Transverse colon (tissue), 4 donors: ENCODE data around the gene GALNT18. TPM values are rescaled to one million over a fixed set of nuclear protein-coding genes. Genes with fewer than 3 reads are reported as not detected.

Source experiments
- DNase-seq: peaks from one replicate; pipeline ENCODE4 v3.0.0-alpha.2; 2019
- H3K27ac ChIP-seq, 4 donors: fragments of 200-600 bp; sonication (generic); 2 replicates each; pipeline ENCODE4 v1.5.1; 2016 to 2018; ENCODE audit warnings: inconsistent platforms in 4 of 4
- H3K27me3 ChIP-seq: fragments of 200-600 bp; sonication (generic); 2 replicates; pipeline ENCODE4 v1.5.1; 2017; ENCODE audit warnings: inconsistent platforms
- H3K36me3 ChIP-seq, 4 donors: fragments of 200-600 bp; sonication (generic); 2 replicates each; pipeline ENCODE4 v1.5.1; 2017 to 2019; ENCODE audit warnings: inconsistent platforms in 4 of 4
- H3K4me1 ChIP-seq, 4 donors: fragments of 200-600 bp; sonication (generic); 2 replicates each; pipeline ENCODE4 v1.5.1; 2017 to 2020; ENCODE audit warnings: inconsistent platforms in 4 of 4
- H3K4me3 ChIP-seq, 4 donors: fragments of 200-600 bp; sonication (generic); 1 replicate in 1 of 4; 2 replicates in 3 of 4; pipeline versions ENCODE4 v1.5.1 to v1.6.1; 2017 to 2019; ENCODE audit warnings: inconsistent platforms in 4 of 4
- H3K9me3 ChIP-seq, 2 donors: fragments of 200-600 bp; sonication (generic); 2 replicates each; pipeline ENCODE4 v1.5.1; 2017 to 2019; ENCODE audit warnings: inconsistent platforms in 2 of 2
- EP300 ChIP-seq: sonication (generic); formaldehyde crosslinking; IDR thresholded peaks from one replicate; pipeline ENCODE4 v1.6.1; 2017; ENCODE audit warnings: antibody characterized with exemption, low read depth
- POLR2A ChIP-seq: fragments of 450-650 bp; IDR thresholded peaks from one replicate; pipeline ENCODE4 v1.6.1; 2016; ENCODE audit warnings: antibody characterized with exemption, mild to moderate bottlenecking, moderate library complexity
- POLR2AphosphoS5 ChIP-seq, 3 donors: sonication (generic); formaldehyde crosslinking; IDR thresholded peaks; one replicate each; pipeline ENCODE4 v1.6.1; 2016; ENCODE audit warnings: antibody characterized with exemption in 3 of 3
- WGBS, 2 donors: methylation state at CpG; one replicate each; pipeline ENCODE4 v1.1.5; 2018; ENCODE audit warnings: low coverage in 1 of 2; 5-methylcytosine and 5-hydroxymethylcytosine counted together
- in situ Hi-C, 4 donors: fragments of 200-750 bp; cut with MboI; loops; one replicate each; pipeline versions ENCODE4 v1.15.0 to v1.15.1; 2017; ENCODE audit warnings: low sequenced_read_pairs in 3 of 4, low pct_ligation_motif_present in 1 of 4, low pct_unique_long_range_greater_than_20kb in 1 of 4
- intact Hi-C: fragments of 100-400 bp; cut with DNase I; formaldehyde crosslinking; loops from one replicate; pipeline ENCODE4 v1.15.1; 2023; ENCODE audit warnings: low total_unique reads
- total RNA-seq, 4 donors: library from RNA; depleted of rRNA; stranded (reverse); fragments of >200 nt; gene quantifications; one replicate each; pipeline ENCODE4 v1.1.0, GENCODE V29; 2016
- TF ChIP-seq, protein P1 (sequence below), 5 experiments: fragments of 200-600 bp in 3 of 5; fragments of 450-650 bp in 2 of 5; sonication (generic) in 3 of 5; IDR thresholded peaks; 1 replicate in 2 of 5; 2 replicates in 3 of 5; pipeline ENCODE4 v1.5.1; 2016 to 2017; ENCODE audit warnings: antibody characterized with exemption in 5 of 5, inconsistent platforms in 3 of 5, mild to moderate bottlenecking in 2 of 5, moderate library complexity in 1 of 5

The GALNT18 gene
- total RNA-seq, 4 donors from 2014 or later = 5.6 to 22.1 (median 8.4) TPM

DNA sequence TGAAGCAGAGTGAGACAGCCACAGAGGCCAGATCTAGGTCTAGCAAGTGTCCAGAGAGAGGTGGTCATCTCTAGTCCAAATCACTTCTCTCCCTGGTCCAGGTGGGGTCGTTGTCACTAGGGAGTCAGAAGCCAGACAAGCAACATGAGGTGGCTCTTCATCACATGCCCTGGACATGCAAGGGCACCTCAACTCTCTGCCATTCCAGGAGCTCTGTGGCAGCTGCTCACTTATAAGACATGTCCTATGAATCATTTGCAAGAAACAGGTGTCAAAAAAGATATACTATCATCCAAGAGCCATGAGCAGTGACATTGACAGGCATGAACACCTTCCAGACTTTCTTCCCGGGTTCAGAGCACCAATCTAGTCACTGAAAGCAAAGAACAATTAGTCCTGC lies 130.8 kb downstream of the GALNT18 start:
- Histone ChIP-seq H3K27ac (no peak overlapping the region), H3K27me3 (no peaks in the 10 kb centered on the region), H3K4me1 (peaks cover 0 to 8% (median 0%) of the 10 kb centered on the region in 4 donors), H3K36me3 (no peaks in the 10 kb centered on the region), H3K4me3 (no peak overlapping the region), H3K9me3 (no peaks in the 10 kb centered on the region)
- WGBS, 2 donors = 43 to 65% methylated on average over 1 to 2 of the region's 2 CpGs
- TF ChIP-seq POLR2A (no peak), EP300 (no peak), POLR2AphosphoS5 (IDR thresholded peaks at IDR 0.05) (no peak)
- TF ChIP-seq, protein P1, sequence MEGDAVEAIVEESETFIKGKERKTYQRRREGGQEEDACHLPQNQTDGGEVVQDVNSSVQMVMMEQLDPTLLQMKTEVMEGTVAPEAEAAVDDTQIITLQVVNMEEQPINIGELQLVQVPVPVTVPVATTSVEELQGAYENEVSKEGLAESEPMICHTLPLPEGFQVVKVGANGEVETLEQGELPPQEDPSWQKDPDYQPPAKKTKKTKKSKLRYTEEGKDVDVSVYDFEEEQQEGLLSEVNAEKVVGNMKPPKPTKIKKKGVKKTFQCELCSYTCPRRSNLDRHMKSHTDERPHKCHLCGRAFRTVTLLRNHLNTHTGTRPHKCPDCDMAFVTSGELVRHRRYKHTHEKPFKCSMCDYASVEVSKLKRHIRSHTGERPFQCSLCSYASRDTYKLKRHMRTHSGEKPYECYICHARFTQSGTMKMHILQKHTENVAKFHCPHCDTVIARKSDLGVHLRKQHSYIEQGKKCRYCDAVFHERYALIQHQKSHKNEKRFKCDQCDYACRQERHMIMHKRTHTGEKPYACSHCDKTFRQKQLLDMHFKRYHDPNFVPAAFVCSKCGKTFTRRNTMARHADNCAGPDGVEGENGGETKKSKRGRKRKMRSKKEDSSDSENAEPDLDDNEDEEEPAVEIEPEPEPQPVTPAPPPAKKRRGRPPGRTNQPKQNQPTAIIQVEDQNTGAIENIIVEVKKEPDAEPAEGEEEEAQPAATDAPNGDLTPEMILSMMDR (IDR thresholded peaks at IDR 0.05) = no peak
- intact Hi-C loops (no loop called here), in situ Hi-C loops (no loop called here)
- no peak for DNase-seq

GRCh38 chr11:11486423-11486822 lies 135.4 kb downstream of the GALNT18 start:
- Histone ChIP-seq H3K27me3 (no peaks in the 10 kb centered on the region), H3K4me1 (peaks cover 0 to 11% (median 0%) of the 10 kb centered on the region in 4 donors), H3K9me3 (no peaks in the 10 kb centered on the region), H3K27ac (no peak overlapping the region), H3K4me3 (no peak overlapping the region), H3K36me3 (no peaks in the 10 kb centered on the region)
- 17 to 58% methylated on average over 2 to 3 of the region's 3 CpGs for WGBS, 2 donors
- in situ Hi-C loops (no loop called here), intact Hi-C loops (no loop called here)
- TF ChIP-seq, protein P1 (IDR thresholded peaks at IDR 0.05) = no peak
- no peak for TF ChIP-seq POLR2AphosphoS5 (IDR thresholded peaks at IDR 0.05)
- no peak for TF ChIP-seq POLR2A
- no peak for TF ChIP-seq EP300
- DNase-seq = no peak

DNA sequence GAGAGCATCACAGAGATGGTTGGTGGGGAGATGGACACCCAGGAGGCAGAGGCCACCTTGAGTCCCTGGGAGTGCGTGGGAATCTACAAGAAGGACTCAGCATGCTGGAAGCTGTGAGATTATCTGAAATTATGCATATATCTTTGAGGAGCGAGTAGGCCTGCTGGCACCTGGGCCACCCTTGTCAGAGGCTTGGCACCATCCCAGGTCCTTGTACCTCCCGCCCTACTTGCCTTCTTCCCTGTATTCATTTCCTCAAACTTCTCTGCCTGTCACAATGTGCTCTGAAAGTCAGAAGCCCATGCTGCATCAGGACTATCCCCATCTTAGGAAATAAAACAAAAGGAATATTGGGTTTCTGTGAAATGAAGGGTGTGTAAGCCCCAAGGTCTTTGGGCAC lies 135.8 kb downstream of the GALNT18 start:
- WGBS, 2 donors = 55% methylated on average over 3 of the region's 3 CpGs; no CpG with 5 or more reads in 1 of the 2 donors
- no peak overlapping the region for H3K4me3 ChIP-seq
- no peaks in the 10 kb centered on the region for H3K36me3 ChIP-seq
- intact Hi-C loops = no loop called here
- DNase-seq = peak; percentile 69
- TF ChIP-seq POLR2A (no peak), POLR2AphosphoS5 (IDR thresholded peaks at IDR 0.05) (no peak), EP300 (no peak)
- TF ChIP-seq, protein P1 (IDR thresholded peaks at IDR 0.05) = no peak
- peaks cover 0 to 11% (median 0%) of the 10 kb centered on the region in 4 donors for H3K4me1 ChIP-seq
- H3K27ac ChIP-seq = no peak overlapping the region
- in situ Hi-C loops = no loop called here
- no peaks in the 10 kb centered on the region for H3K9me3 ChIP-seq
- H3K27me3 ChIP-seq = no peaks in the 10 kb centered on the region

- intact Hi-C loops (no loop called here), in situ Hi-C loops (no loop called here)
- H3K27ac ChIP-seq = no peak overlapping the region
- no peak overlapping the region for H3K4me3 ChIP-seq
- DNase-seq = no peak
- H3K4me1 ChIP-seq = peaks cover 0 to 11% (median 0%) of the 10 kb centered on the region in 4 donors
- H3K9me3 ChIP-seq = no peaks in the 10 kb centered on the region
- no peaks in the 10 kb centered on the region for H3K27me3 ChIP-seq
- no peak for TF ChIP-seq POLR2AphosphoS5 (IDR thresholded peaks at IDR 0.05)
- TF ChIP-seq POLR2A = no peak
- TF ChIP-seq, protein P1 (IDR thresholded peaks at IDR 0.05) = no peak
- no peak for TF ChIP-seq EP300
- WGBS, 2 donors = 82% methylated on average over 11 of the region's 11 CpGs; no CpG with 5 or more reads in 1 of the 2 donors
- no peaks in the 10 kb centered on the region for H3K36me3 ChIP-seq
These were observed 138.2 kb downstream of the GALNT18 start for GRCh38 chr11:11483627-11484026.
